Muscle layer of colon (tissue), 2 donors: ENCODE results near the gene TUBA3D.
"Not testable (repeated sequence)": the region's sequence is repeated elsewhere in the genome, so short reads cannot be mapped to it uniquely, and the experiment has no call there.

Experiments
- H3K27ac ChIP-seq: one replicate; pipeline ENCODE4 v1.7.0; 2013; ENCODE audit warnings: low read depth, mild to moderate bottlenecking, low read length, moderate library complexity
- H3K27me3 ChIP-seq, 2 donors: one replicate each; pipeline ENCODE4 v1.7.0; 2013; ENCODE audit warnings: low read length in 2 of 2, mild to moderate bottlenecking in 2 of 2; ENCODE audit not compliant: insufficient read depth in 2 of 2, control insufficient read depth in 1 of 2
- H3K36me3 ChIP-seq: one replicate; pipeline ENCODE4 v1.7.0; 2013; ENCODE audit warnings: mild to moderate bottlenecking, low read length; ENCODE audit not compliant: insufficient read depth
- H3K4me1 ChIP-seq: one replicate; pipeline ENCODE4 v1.7.0; 2013; ENCODE audit warnings: mild to moderate bottlenecking, low read length; ENCODE audit not compliant: insufficient read depth
- H3K4me3 ChIP-seq, 2 donors: one replicate each; pipeline ENCODE4 v1.7.0; 2013; ENCODE audit warnings: low read length in 2 of 2, low read depth in 1 of 2, mild to moderate bottlenecking in 1 of 2, moderate library complexity in 1 of 2
- H3K9ac ChIP-seq: one replicate; pipeline ENCODE4 v1.7.0; 2013; ENCODE audit warnings: low read length
- H3K9me3 ChIP-seq: one replicate; pipeline ENCODE4 v1.7.0; 2013; ENCODE audit warnings: mild to moderate bottlenecking, low read length
- donor health status: abdominal sarcoma.
- donor health status: Adenocarcinoma of cecum.

The TUBA3D gene

DNA sequence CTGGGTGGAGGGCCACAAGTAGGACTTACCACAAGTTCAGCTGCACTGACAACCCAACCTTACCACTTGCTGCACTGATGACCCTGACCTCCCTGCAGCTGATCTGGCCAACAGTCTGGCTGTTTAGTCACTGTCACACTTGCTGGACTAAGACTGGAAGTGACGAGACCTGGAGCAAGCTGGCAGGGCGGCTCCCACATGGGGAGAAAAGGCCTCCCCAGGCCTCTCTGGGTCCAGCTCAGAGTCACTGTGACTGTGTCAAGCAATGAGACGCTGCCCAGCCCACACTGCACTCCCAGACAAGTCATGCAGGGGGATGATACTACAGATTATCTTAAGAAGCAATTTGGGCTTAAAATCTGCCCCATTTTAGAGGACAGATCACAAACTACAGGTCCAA, 5.0 kb upstream of the TUBA3D start:
- H3K9ac ChIP-seq, H3K27me3 ChIP-seq, H3K27ac ChIP-seq, H3K4me3 ChIP-seq, H3K4me1 ChIP-seq, H3K9me3 ChIP-seq, H3K36me3 ChIP-seq: not testable (repeated sequence)

DNA sequence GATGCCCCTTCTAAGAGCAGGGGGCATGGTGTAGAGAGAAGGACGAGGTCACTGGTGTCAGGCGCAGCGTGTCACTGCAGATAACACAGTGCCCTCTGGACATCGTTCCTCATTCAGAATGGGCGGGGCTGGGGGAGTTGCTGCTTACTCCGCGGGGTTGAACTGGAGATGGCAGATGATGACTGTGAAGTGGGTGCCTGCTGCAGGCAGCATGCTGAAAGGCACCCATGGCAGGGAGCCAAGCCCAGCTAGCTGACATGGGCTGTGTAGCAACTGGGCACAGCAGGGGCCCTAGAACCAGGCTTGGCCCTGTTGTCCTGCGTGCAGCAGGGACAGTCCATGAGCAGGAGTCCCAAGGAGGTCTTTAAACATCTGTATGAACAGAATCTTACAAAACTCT, 4.3 kb upstream of the TUBA3D start:
- not testable (repeated sequence) for H3K27ac ChIP-seq, H3K9ac ChIP-seq, H3K4me1 ChIP-seq, H3K27me3 ChIP-seq, H3K4me3 ChIP-seq, H3K36me3 ChIP-seq, H3K9me3 ChIP-seq

GRCh38 chr2:131473266-131473665, 2.7 kb upstream of the TUBA3D start:
- H3K27me3 ChIP-seq, H3K4me1 ChIP-seq, H3K4me3 ChIP-seq, H3K9ac ChIP-seq, H3K36me3 ChIP-seq, H3K27ac ChIP-seq, H3K9me3 ChIP-seq: not testable (repeated sequence)

DNA sequence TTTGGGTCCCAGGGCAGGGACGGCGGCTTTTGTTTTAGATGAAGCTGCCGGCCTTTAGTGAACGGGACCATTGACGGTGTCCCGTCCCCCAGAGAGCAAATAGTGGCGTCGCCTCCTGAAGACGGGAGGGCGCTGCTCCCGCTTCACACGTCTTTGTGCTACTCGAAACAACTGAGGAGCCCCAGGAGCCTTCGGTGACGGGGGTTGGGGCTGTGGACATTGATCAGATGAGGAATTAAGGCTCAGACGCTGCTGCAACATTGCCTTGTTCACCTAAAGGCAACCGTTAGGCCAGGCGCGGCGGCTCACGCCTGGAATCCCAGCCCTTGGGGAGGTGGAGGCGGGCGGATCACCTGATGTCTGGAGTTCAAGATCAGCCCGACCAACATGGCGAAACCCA, 444 bp downstream of the TUBA3D start:
- not testable (repeated sequence) for H3K4me1 ChIP-seq, H3K27ac ChIP-seq, H3K9ac ChIP-seq

DNA sequence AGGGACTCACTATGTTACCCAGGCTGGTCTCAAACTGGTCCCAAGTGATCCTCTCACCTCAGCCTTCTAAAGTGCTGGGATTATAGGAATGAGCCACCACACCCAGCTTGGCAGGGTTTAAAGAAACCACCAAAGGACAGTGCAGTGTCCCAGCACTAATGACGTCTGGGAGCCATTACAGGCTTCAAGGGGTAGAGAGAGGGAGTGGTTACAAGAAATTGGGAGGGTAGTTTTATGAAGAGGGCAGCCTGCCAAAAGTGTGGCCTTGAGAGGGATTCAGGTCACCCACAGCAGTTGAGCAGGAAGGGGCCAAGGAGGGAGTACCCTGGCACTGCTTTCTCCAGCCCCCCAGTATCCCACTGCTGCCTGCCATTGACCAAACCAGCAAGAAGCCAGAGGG, 1.3 kb downstream of the TUBA3D start:
- H3K4me1 ChIP-seq, H3K36me3 ChIP-seq, H3K9ac ChIP-seq, H3K4me3 ChIP-seq, H3K27ac ChIP-seq, H3K9me3 ChIP-seq, H3K27me3 ChIP-seq: not testable (repeated sequence)

More for the DNA sequence above, 444 bp downstream of the TUBA3D start:
- not testable (repeated sequence) for H3K4me3 ChIP-seq, H3K9me3 ChIP-seq, H3K27me3 ChIP-seq, H3K36me3 ChIP-seq

GRCh38 chr2:131478074-131478849, 2.3 kb downstream of the TUBA3D start:
- H3K36me3 ChIP-seq, H3K27ac ChIP-seq, H3K27me3 ChIP-seq, H3K4me3 ChIP-seq, H3K4me1 ChIP-seq, H3K9me3 ChIP-seq, H3K9ac ChIP-seq: not testable (repeated sequence)

DNA sequence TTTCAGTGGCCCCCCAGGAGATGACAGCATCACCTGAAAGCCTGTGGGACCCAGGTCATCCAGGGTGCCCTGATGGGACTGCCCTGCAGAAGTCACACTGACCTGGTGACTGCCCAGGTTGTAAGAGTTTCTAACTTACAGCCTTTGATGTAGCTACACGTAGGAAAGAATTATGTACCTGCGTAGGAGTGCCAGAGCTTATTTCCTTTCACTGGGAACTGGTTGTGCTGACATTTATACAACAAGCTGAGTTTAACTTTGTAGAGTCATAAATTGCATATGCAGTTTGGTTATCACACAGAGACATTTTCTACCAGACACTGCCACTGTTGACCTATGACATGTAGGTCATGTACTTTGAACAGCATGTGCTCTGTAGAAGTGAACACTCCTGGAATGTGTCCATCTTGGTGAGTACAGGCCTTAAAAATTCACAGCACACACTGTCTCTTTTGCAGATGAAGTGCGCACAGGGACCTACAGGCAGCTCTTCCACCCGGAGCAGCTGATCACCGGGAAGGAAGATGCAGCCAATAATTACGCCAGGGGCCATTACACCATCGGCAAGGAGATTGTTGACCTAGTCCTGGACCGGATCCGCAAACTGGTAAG, 3.0 kb downstream of the TUBA3D start:
- not testable (repeated sequence) for H3K27me3 ChIP-seq, H3K4me1 ChIP-seq, H3K9me3 ChIP-seq, H3K4me3 ChIP-seq, H3K36me3 ChIP-seq, H3K9ac ChIP-seq, H3K27ac ChIP-seq

DNA sequence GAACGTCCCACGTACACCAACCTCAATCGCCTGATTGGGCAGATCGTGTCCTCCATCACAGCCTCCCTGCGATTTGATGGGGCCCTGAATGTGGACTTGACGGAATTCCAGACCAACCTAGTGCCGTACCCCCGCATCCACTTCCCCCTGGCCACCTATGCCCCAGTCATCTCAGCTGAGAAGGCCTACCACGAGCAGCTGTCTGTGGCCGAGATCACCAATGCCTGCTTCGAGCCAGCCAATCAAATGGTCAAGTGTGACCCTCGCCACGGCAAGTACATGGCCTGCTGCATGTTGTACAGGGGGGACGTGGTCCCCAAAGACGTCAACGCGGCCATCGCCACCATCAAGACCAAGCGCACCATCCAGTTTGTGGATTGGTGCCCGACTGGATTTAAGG, 4.4 kb downstream of the TUBA3D start:
- H3K9me3 ChIP-seq, H3K4me1 ChIP-seq, H3K27ac ChIP-seq, H3K36me3 ChIP-seq, H3K9ac ChIP-seq, H3K27me3 ChIP-seq, H3K4me3 ChIP-seq: not testable (repeated sequence)

DNA sequence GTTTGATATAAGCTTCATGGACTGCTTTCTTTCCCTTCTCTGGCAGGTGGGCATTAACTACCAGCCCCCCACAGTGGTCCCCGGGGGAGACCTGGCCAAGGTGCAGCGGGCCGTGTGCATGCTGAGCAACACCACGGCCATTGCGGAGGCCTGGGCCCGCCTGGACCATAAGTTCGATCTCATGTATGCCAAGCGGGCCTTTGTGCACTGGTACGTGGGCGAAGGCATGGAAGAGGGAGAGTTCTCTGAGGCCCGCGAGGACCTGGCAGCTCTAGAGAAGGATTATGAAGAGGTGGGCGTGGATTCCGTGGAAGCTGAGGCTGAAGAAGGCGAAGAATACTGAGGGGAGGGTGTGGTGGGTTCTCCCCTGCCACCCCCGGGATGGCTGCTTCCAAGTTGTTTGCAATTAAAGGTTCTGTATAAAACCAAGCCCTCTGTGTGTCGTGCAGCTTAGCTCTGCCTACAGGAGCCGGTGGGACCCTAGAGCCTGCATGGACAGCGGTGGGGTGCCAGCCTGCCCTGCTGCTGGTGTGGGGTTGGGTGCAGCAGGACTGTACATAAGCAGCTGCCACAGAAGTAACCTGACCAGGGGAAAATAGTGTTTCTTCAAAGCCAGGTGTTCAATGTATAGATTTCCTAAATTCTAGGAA, 6.7 kb downstream of the TUBA3D start:
- not testable (repeated sequence) for H3K36me3 ChIP-seq, H3K4me1 ChIP-seq

GRCh38 chr2:131483981-131484820, 8.3 kb downstream of the TUBA3D start:
- H3K4me1 ChIP-seq, H3K27ac ChIP-seq, H3K9me3 ChIP-seq, H3K36me3 ChIP-seq, H3K4me3 ChIP-seq, H3K9ac ChIP-seq, H3K27me3 ChIP-seq: not testable (repeated sequence)

More for the DNA sequence above, 6.7 kb downstream of the TUBA3D start:
- not testable (repeated sequence) for H3K9ac ChIP-seq, H3K27me3 ChIP-seq, H3K27ac ChIP-seq, H3K4me3 ChIP-seq, H3K9me3 ChIP-seq

- not testable (repeated sequence) for H3K9ac ChIP-seq, H3K36me3 ChIP-seq, H3K27me3 ChIP-seq, H3K4me1 ChIP-seq, H3K27ac ChIP-seq, H3K4me3 ChIP-seq, H3K9me3 ChIP-seq
Measured at GRCh38 chr2:131484906-131485460, 9.1 kb downstream of the TUBA3D start.
